GM23338 (cell line): ENCODE data around the gene KLHDC9. TPM values are rescaled to one million over a fixed set of nuclear protein-coding genes. Genes with fewer than 3 reads are reported as not detected.

Experiments
- ATAC-seq: fragments of 200-7000 bp; cut with Tn5 transposase; 3 replicates; pipeline ENCODE4 v1.9.1; 2020
- DNase-seq: peaks from one replicate; pipeline ENCODE4 v3.0.0-alpha.2; 2015; ENCODE audit warnings: low spot score
- H2AFZ ChIP-seq: fragments of 200-600 bp; sonication (generic); 2 replicates; pipeline ENCODE4 v1.8.0; 2016; ENCODE audit warnings: antibody characterized with exemption, mild to moderate bottlenecking, moderate library complexity
- H3F3A ChIP-seq: fragments of 200-600 bp; sonication (generic); replicated peaks from 2 replicates; pipeline ENCODE4 v1.8.0; 2017; ENCODE audit warnings: antibody characterized with exemption, mixed run types, low read depth
- H3K27ac ChIP-seq: fragments of 200-600 bp; sonication (generic); 2 replicates; pipeline ENCODE4 v1.6.1; 2016; ENCODE audit warnings: low read depth
- H3K27me3 ChIP-seq: fragments of 200-600 bp; sonication (generic); 2 replicates; pipeline ENCODE4 v1.8.0; 2016; ENCODE audit warnings: mild to moderate bottlenecking, mixed run types, moderate library complexity; ENCODE audit not compliant: insufficient read depth
- H3K36me3 ChIP-seq: fragments of 200-600 bp; sonication (generic); 2 replicates; pipeline ENCODE4 v1.8.0; 2016; ENCODE audit warnings: mild to moderate bottlenecking; ENCODE audit not compliant: insufficient read depth
- H3K4me1 ChIP-seq: fragments of 200-600 bp; sonication (generic); 2 replicates; pipeline ENCODE4 v1.8.0; 2016; ENCODE audit warnings: mild to moderate bottlenecking, moderate library complexity; ENCODE audit not compliant: insufficient read depth
- H3K4me2 ChIP-seq: fragments of 200-600 bp; sonication (generic); 2 replicates; pipeline ENCODE4 v1.7.1; 2017; ENCODE audit warnings: mixed run types
- H3K4me3 ChIP-seq: fragments of 200-600 bp; sonication (generic); 2 replicates; pipeline ENCODE4 v1.6.1; 2016; ENCODE audit warnings: mixed run types
- H3K79me2 ChIP-seq: fragments of 200-600 bp; sonication (generic); replicated peaks from 2 replicates; pipeline ENCODE4 v1.8.0; 2017; ENCODE audit warnings: mild to moderate bottlenecking; ENCODE audit not compliant: insufficient read depth
- H3K9me2 ChIP-seq: fragments of 200-600 bp; sonication (generic); 2 replicates; pipeline ENCODE4 v1.8.0; 2017; ENCODE audit not compliant: insufficient read depth
- H4K20me1 ChIP-seq: fragments of 200-600 bp; sonication (generic); replicated peaks from 2 replicates; pipeline ENCODE4 v1.8.0; 2017; ENCODE audit warnings: mild to moderate bottlenecking; ENCODE audit not compliant: insufficient read depth
- H3K27ac Mint-ChIP-seq: 2 replicates; pipeline ENCODE4 v1.8.0; 2020; ENCODE audit warnings: inconsistent platforms, mild to moderate bottlenecking, moderate library complexity, mixed read lengths
- H3K27me3 Mint-ChIP-seq: 3 replicates; pipeline ENCODE4 v1.8.0; 2022; ENCODE audit warnings: low read depth, mild to moderate bottlenecking, moderate library complexity, mixed read lengths, inconsistent platforms; ENCODE audit not compliant: insufficient read depth, poor library complexity
- H3K36me3 Mint-ChIP-seq: 3 replicates; pipeline ENCODE4 v1.8.0; 2021; ENCODE audit warnings: low read depth, mild to moderate bottlenecking, inconsistent platforms, moderate library complexity, mixed read lengths
- H3K4me1 Mint-ChIP-seq: 3 replicates; pipeline ENCODE4 v1.8.0; 2020; ENCODE audit warnings: mild to moderate bottlenecking, inconsistent platforms, mixed read lengths
- H3K4me3 Mint-ChIP-seq: 3 replicates; pipeline ENCODE4 v1.8.0; 2021; ENCODE audit warnings: moderate library complexity, mild to moderate bottlenecking, inconsistent platforms, mixed read lengths
- H3K9me3 Mint-ChIP-seq: 3 replicates; pipeline ENCODE4 v1.8.0; 2020; ENCODE audit warnings: moderate library complexity, mild to moderate bottlenecking, inconsistent platforms, mixed read lengths
- CREB1 ChIP-seq: fragments of 250-450 bp; sonication (Bioruptor Pico); IDR thresholded peaks from 2 replicates; pipeline ENCODE4 v1.5.0; 2020; ENCODE audit warnings: low read depth, mild to moderate bottlenecking, moderate library complexity
- CTCF ChIP-seq, 2 experiments: fragments of 200-600 bp in 1 of 2; sonication (generic) in 1 of 2; conservative IDR thresholded peaks; 2 replicates each; pipeline versions ENCODE4 v1.5.1 to v1.6.1; 2016 to 2017; ENCODE audit warnings: antibody characterized with exemption in 2 of 2, low read depth in 2 of 2, mild to moderate bottlenecking in 2 of 2, moderate library complexity in 1 of 2
- ETS1 ChIP-seq: IDR thresholded peaks from 2 replicates; pipeline ENCODE4 v1.6.1; 2016; ENCODE audit warnings: antibody characterized with exemption
- EZH2 ChIP-seq: fragments of 200-600 bp; sonication (generic); IDR thresholded peaks from one replicate; pipeline ENCODE4 v1.8.0; 2017; ENCODE audit warnings: antibody characterized with exemption, mild to moderate bottlenecking, low read depth; ENCODE audit not compliant: unreplicated experiment
- EZH2phosphoT487 ChIP-seq: fragments of 200-600 bp; sonication (generic); IDR thresholded peaks from one replicate; pipeline ENCODE4 v1.8.1; 2018; ENCODE audit warnings: antibody characterized with exemption; ENCODE audit not compliant: unreplicated experiment
- JUNB ChIP-seq: IDR thresholded peaks from one replicate; pipeline ENCODE4 v1.6.1; 2016; ENCODE audit warnings: antibody characterized with exemption; ENCODE audit not compliant: unreplicated experiment
- POLR2AphosphoS5 ChIP-seq: IDR thresholded peaks from 2 replicates; pipeline ENCODE4 v1.6.1; 2016; ENCODE audit warnings: antibody characterized with exemption, low read depth
- STAT1 ChIP-seq: IDR thresholded peaks from one replicate; pipeline ENCODE4 v1.6.1; 2016; ENCODE audit warnings: antibody characterized with exemption; ENCODE audit not compliant: unreplicated experiment
- ZNF114 ChIP-seq: fragments of 250-450 bp; sonication (Bioruptor Pico); IDR thresholded peaks from 2 replicates; pipeline ENCODE4 v1.5.0; 2020; ENCODE audit warnings: mild to moderate bottlenecking, moderate library complexity
- ZNF331 ChIP-seq: fragments of 250-450 bp; sonication (Bioruptor Pico); IDR thresholded peaks from 2 replicates; pipeline ENCODE4 v1.5.0; 2020; ENCODE audit warnings: low read depth, mild to moderate bottlenecking, moderate library complexity
- polyA plus RNA-seq: library from polyadenylated mRNA; unstranded; fragments of >200 nt; fragmentation: Nextera tagmentation; extraction: Ambion mirVana; gene quantifications from 2 replicates; pipeline ENCODE4 v1.2.1, GENCODE V29; 2016
- total RNA-seq: library from RNA; depleted of rRNA; stranded (reverse); fragments of >200 nt; shearing (Covaris generic); gene quantifications from 2 replicates; pipeline ENCODE4 v1.2.3, GENCODE V29; 2014

The KLHDC9 gene
- total and polyA plus RNA-seq, 2 experiments from 2014 or later: 5.6 to 6.6 TPM

GRCh38 chr1:161121834-161122233 is 23.7 kb downstream of the KLHDC9 start:
- Histone ChIP-seq H3K4me1 (peaks cover 13% of the 10 kb centered on the region), H3K36me3 (peaks cover 30% of the 10 kb centered on the region), H3K4me3 (no peak overlapping the region), H2AFZ (no peak overlapping the region), H3K27me3 (no peaks in the 10 kb centered on the region), H3K4me2 (no peak overlapping the region), H3K27ac (no peak overlapping the region), H3K79me2 (peaks cover 30% of the 10 kb centered on the region), H3F3A (peaks cover 38% of the 10 kb centered on the region), H3K9me2 (no peaks in the 10 kb centered on the region), H4K20me1 (peaks cover 11% of the 10 kb centered on the region; the same call in 1 of the 2 replicates)
- Mint-ChIP-seq H3K4me1 (peaks cover 19% of the 10 kb centered on the region), H3K27me3 (peaks cover 24% of the 10 kb centered on the region), H3K27ac (no peak overlapping the region), H3K36me3 (peaks cover 68% of the 10 kb centered on the region), H3K4me3 (no peak overlapping the region), H3K9me3 (no peaks in the 10 kb centered on the region)
- ATAC-seq (no peak), DNase-seq (no peak)
- TF ChIP-seq EZH2 (no peak), STAT1 (no peak), JUNB (no peak), ETS1 (no peak), ZNF114 (CRISPR knock-in tag) (no peak), CTCF (conservative IDR thresholded peaks at IDR 0.05; ENCODE audit: low read depth in 2 of 2) (no peak), ZNF331 (CRISPR knock-in tag) (no peak), EZH2phosphoT487 (no peak), CREB1 (CRISPR knock-in tag) (no peak)

DNA sequence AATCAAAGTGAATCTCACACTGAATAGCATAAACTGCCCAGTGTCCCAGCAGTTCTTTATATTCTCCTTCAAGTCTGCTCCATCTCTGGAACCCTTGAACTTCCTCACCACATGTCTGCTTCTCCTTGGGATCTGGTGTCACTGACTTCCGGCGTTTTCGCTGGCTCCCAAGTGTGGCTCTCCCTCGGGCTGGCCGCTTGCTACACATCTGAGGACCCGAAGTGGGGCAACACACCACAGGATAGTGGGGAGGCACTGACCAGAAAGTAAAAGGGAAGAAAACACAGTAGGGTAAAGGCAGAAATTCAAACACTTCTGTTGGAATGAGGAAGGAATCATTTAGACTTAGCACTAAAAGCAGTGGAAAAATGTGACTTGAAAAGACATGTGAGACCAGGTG is 24.8 kb downstream of the KLHDC9 start:
- H3K4me1 Mint-ChIP-seq: peaks cover 16% of the 10 kb centered on the region
- H3K27me3 Mint-ChIP-seq: peaks cover 19% of the 10 kb centered on the region
- no peak overlapping the region for H3K4me3 Mint-ChIP-seq
- Histone ChIP-seq H3K4me3 (no peak overlapping the region), H3K79me2 (peaks cover 33% of the 10 kb centered on the region), H3F3A (peaks cover 37% of the 10 kb centered on the region), H3K9me2 (no peaks in the 10 kb centered on the region), H3K27ac (no peak overlapping the region), H3K4me2 (no peak overlapping the region), H2AFZ (no peak overlapping the region), H4K20me1 (peaks cover 4% of the 10 kb centered on the region; the same call in 1 of the 2 replicates), H3K36me3 (peaks cover 36% of the 10 kb centered on the region), H3K27me3 (no peaks in the 10 kb centered on the region), H3K4me1 (peaks cover 11% of the 10 kb centered on the region)
- ATAC-seq: no peak
- H3K9me3 Mint-ChIP-seq: no peaks in the 10 kb centered on the region
- H3K36me3 Mint-ChIP-seq: peaks cover 78% of the 10 kb centered on the region
- no peak overlapping the region for H3K27ac Mint-ChIP-seq
- DNase-seq: no peak
- TF ChIP-seq CTCF (conservative IDR thresholded peaks at IDR 0.05; ENCODE audit: low read depth in 2 of 2) (no peak), EZH2 (no peak), ETS1 (no peak), POLR2AphosphoS5 (no peak)
